Osteocyte (in vitro differentiated cells): ENCODE results near the gene LPO. TPM values are rescaled to one million over a fixed set of nuclear protein-coding genes. Genes with fewer than 3 reads are reported as not detected.

ENCODE experiments used
- DNase-seq: peaks from one replicate; pipeline ENCODE4 v3.0.0; 2021; ENCODE audit warnings: mixed read lengths; ENCODE audit not compliant: unreplicated experiment; ENCODE audit errors: extremely low spot score
- H3K27ac Mint-ChIP-seq: one replicate; pipeline ENCODE4 v1.8.0; 2021; ENCODE audit warnings: mild to moderate bottlenecking, mixed read lengths; ENCODE audit not compliant: unreplicated experiment
- H3K27me3 Mint-ChIP-seq: one replicate; pipeline ENCODE4 v1.8.0; 2021; ENCODE audit warnings: mixed read lengths; ENCODE audit not compliant: unreplicated experiment
- H3K36me3 Mint-ChIP-seq: one replicate; pipeline ENCODE4 v1.8.0; 2021; ENCODE audit warnings: mixed read lengths; ENCODE audit not compliant: unreplicated experiment
- H3K4me1 Mint-ChIP-seq: one replicate; pipeline ENCODE4 v1.8.0; 2021; ENCODE audit warnings: mixed read lengths; ENCODE audit not compliant: unreplicated experiment
- H3K4me3 Mint-ChIP-seq: one replicate; pipeline ENCODE4 v1.8.0; 2021; ENCODE audit warnings: mild to moderate bottlenecking, moderate library complexity, mixed read lengths; ENCODE audit not compliant: unreplicated experiment
- H3K9me3 Mint-ChIP-seq: one replicate; pipeline ENCODE4 v1.8.0; 2021; ENCODE audit warnings: mixed read lengths; ENCODE audit not compliant: unreplicated experiment
- total RNA-seq: library from RNA; stranded (reverse); gene quantifications from 2 replicates; pipeline ENCODE4 v1.2.1, GENCODE V29; 2021
- TF ChIP-seq, protein P1 (sequence below): fragments of 200-600 bp; sonication (generic); IDR thresholded peaks from 2 replicates; pipeline ENCODE4 v1.5.0; 2021; ENCODE audit warnings: antibody characterized with exemption, mild to moderate bottlenecking, moderate library complexity

LPO gene
- total RNA-seq, 1 donor from 2014 or later, result not detected

DNA sequence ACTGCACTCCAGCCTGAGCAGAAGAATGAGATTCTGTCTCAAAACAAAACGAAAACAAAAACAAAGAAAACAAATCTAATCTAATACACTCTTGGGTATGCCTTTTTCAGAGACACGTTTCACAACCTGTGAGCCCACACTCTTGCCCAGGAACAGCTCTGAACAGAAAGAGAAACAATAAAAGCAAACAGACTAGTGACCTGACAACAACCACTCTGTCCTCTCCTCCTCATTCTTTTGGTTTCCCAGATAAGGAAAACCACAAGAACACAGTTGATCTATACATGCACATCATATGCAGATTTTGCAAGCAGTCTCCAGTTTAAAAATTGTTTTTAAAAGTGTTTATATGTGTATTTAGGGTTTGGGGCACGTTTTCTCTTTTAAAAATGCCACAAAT, 20.6 kb upstream of the LPO start:
- no peaks in the 10 kb centered on the region for H3K27me3 Mint-ChIP-seq
- H3K4me3 Mint-ChIP-seq, result no peak overlapping the region
- DNase-seq, result no peak
- H3K27ac Mint-ChIP-seq, result peak overlapping the region; percentile 7
- H3K36me3 Mint-ChIP-seq, result peaks cover 6% of the 10 kb centered on the region
- TF ChIP-seq, protein P1, sequence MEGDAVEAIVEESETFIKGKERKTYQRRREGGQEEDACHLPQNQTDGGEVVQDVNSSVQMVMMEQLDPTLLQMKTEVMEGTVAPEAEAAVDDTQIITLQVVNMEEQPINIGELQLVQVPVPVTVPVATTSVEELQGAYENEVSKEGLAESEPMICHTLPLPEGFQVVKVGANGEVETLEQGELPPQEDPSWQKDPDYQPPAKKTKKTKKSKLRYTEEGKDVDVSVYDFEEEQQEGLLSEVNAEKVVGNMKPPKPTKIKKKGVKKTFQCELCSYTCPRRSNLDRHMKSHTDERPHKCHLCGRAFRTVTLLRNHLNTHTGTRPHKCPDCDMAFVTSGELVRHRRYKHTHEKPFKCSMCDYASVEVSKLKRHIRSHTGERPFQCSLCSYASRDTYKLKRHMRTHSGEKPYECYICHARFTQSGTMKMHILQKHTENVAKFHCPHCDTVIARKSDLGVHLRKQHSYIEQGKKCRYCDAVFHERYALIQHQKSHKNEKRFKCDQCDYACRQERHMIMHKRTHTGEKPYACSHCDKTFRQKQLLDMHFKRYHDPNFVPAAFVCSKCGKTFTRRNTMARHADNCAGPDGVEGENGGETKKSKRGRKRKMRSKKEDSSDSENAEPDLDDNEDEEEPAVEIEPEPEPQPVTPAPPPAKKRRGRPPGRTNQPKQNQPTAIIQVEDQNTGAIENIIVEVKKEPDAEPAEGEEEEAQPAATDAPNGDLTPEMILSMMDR, result no peak
- peaks cover 6% of the 10 kb centered on the region for H3K4me1 Mint-ChIP-seq
- no peaks in the 10 kb centered on the region for H3K9me3 Mint-ChIP-seq

DNA sequence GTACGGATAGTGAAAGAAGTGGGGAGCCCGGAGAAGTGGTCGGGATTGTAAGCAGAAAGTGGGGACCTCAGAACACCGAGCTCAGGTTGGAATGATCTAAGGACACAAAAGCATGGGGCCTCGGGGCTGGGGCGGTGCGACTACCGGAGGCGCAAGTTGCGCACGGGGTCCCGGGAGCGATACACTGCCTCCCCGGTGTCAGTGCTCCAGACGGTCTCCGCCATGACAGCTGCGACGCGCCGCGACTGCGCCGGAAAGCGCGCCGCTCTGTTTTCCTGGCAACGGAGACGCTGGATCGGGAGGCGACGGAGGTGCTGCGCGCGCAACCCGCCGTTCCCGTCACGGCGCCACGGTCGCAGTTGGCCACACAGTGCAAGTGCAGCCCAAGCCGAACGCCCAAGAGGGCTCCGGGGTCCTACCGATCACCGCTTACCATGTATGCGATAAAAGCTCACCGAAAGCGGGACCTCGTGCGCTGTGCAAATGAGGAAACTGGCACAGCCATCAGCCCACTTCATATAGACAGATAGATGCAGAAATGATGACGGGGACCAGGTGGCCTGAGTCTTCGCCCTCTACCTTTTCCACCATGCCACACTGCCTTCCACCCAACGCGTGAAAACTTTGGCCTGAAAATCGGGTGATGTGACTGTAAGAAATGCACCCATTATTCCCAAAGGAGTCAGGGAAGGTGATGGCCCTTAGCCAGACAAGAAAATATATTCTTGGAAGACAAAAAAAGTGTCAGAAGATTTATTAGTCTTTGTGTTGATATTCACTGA, 19.2 kb upstream of the LPO start, which contains the start of gene MKS1:
Gene MKS1, minus strand, starts transcription at position 249 of the 782 bp plus-strand sequence. Its CDS starts 25 bp downstream, at position 224.
- peak within 1 kb of the TSS; percentile 92 for H3K27ac Mint-ChIP-seq

DNA sequence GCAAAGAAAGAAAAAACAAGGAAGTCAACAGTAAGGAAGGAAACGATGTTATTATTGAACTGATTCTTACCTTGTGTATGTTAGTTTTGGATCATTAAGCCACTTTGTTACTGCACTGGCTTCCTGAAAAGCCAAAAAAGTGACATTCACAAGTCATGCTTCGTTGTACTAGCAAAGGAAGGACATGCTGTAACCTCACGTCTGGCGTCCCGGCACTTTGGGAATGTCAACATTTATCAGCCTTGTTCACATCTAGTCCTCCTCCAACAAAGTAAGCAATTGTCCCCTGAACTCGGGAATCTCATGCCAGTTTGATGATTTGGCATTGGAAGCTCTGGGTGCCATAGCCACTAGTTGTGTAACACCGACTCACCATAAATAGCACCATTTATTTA, 18.6 kb upstream of the LPO start:
- peaks cover 13% of the 10 kb centered on the region for H3K4me1 Mint-ChIP-seq

More for the DNA sequence above, 19.2 kb upstream of the LPO start, which contains the start of gene MKS1:
- Mint-ChIP-seq H3K36me3 (peaks cover 4% of the 10 kb centered on the region), H3K27me3 (no peaks in the 10 kb centered on the region), H3K4me3 (peak within 1 kb of the TSS; percentile 86), H3K9me3 (no peaks in the 10 kb centered on the region), H3K4me1 (peaks cover 8% of the 10 kb centered on the region)
- peak; percentile 98 for DNase-seq
- TF ChIP-seq, protein P1, result peak; percentile 60

DNA sequence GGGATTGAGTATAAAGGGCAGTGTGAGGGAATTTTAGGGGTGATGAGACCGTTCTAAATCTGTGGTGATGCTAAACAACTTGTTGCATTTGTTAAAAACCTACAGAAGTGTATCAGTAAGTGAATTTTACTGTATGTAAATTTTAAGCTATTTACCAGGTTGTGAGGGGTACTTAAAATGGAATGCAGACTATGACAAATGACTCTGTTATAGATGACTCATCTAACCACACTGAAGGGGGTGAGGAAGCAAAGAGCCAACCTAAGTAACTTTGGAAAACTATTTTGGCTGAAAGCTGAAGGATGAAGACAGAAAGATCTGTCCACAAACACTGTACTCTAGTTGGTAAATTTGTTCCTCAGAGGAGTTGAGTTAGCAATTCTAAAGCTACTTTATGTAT, 14.1 kb upstream of the LPO start:
- TF ChIP-seq, protein P1, result no peak
- peaks cover 9% of the 10 kb centered on the region for H3K27me3 Mint-ChIP-seq
- H3K4me3 Mint-ChIP-seq, result no peak overlapping the region

More for the DNA sequence above, 18.6 kb upstream of the LPO start:
- TF ChIP-seq, protein P1, result no peak
- peaks cover 4% of the 10 kb centered on the region for H3K36me3 Mint-ChIP-seq
- H3K27ac Mint-ChIP-seq, result peak overlapping the region; percentile 92
- no peaks in the 10 kb centered on the region for H3K9me3 Mint-ChIP-seq
- H3K27me3 Mint-ChIP-seq, result no peaks in the 10 kb centered on the region
- DNase-seq, result no peak
- H3K4me3 Mint-ChIP-seq, result peak overlapping the region; percentile 86

DNA sequence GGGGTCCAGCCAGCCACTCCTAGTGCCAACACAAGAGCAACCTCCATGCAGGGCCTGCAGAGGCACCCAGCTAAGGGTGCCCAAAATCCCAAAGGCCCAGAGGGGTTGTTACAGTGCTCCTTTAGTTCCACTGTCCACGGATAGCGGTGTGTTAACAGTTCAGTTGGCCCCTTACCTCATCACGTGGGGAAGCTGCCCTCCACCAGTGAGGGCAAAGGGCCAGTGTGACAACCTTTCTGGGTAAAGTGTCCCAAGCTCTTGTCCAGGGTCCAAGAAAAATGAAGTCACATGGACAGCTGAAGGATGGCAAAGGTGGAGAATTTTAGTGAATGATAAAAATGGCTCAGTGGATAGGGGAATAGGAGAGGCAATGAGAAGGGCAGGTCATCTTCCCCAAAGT, 10.7 kb upstream of the LPO start:
- TF ChIP-seq, protein P1, result no peak
- Mint-ChIP-seq H3K27ac (no peak overlapping the region), H3K36me3 (no peaks in the 10 kb centered on the region), H3K27me3 (peaks cover 25% of the 10 kb centered on the region), H3K4me3 (no peak overlapping the region), H3K9me3 (no peaks in the 10 kb centered on the region), H3K4me1 (peaks cover 7% of the 10 kb centered on the region)
- DNase-seq, result no peak

More for the DNA sequence above, 14.1 kb upstream of the LPO start:
- no peaks in the 10 kb centered on the region for H3K9me3 Mint-ChIP-seq
- peaks cover 10% of the 10 kb centered on the region for H3K4me1 Mint-ChIP-seq
- H3K27ac Mint-ChIP-seq, result no peak overlapping the region
- no peaks in the 10 kb centered on the region for H3K36me3 Mint-ChIP-seq
- no peak for DNase-seq
